GM15510 (cell line): Measurements from ENCODE around the gene OR4C12.
"Not testable (repeated sequence)": the region's sequence is repeated elsewhere in the genome, so short reads cannot be mapped to it uniquely, and the experiment has no call there.

Experiments
- POLR2A ChIP-seq: IDR thresholded peaks from 3 replicates; pipeline ENCODE4 v1.6.1; 2011; ENCODE audit warnings: borderline replicate concordance; ENCODE audit not compliant: insufficient read length; ENCODE audit errors: extremely low read depth

The OR4C12 gene

GRCh38 chr11:49982435-49982834 is at the start of gene OR4C12:
Gene OR4C12 (minus strand): TSS chr11:49982535. CDS start chr11:49982501, 34 bp downstream.
- not testable (repeated sequence) for TF ChIP-seq POLR2A

DNA sequence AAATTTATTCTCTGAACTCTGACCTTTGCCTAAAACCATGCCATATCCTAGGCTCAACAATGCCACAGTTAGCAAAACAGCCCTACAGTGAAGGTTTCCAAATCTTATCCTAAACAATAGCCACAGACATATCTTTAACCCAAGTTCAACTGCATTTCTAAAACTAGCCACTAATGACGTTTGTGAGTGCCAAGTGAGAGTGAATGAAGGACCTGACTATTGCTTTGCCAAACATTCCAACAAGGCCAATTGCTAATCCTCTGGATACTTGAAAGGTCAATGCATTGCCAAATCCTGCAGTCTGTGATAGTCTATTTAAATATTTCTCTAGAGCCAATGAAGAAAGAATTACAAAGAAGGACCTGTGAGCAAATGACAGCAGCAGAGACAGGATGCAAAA is 47.9 kb upstream of the OR4C12 start:
- TF ChIP-seq POLR2A, result no peak

DNA sequence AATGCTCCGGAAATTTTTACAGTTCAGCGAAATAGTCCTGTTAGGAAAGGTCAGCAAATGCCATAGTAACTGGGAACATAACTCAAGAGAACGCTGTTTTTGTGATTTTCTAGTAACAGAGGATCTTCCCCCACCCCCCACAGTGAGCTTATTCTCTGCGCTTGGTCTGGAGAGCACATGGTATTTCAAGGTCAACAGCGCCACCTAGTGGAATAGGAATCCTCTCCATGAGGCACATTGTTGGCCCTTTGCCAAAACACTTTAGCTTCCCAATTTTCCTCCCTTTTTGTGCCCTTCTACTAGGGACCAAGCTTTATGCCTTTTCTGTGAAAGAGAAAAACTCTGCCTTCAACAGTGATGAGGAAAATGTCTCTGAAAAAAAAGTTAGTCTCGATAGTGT is 13.2 kb upstream of the OR4C12 start:
- TF ChIP-seq POLR2A, result no peak

DNA sequence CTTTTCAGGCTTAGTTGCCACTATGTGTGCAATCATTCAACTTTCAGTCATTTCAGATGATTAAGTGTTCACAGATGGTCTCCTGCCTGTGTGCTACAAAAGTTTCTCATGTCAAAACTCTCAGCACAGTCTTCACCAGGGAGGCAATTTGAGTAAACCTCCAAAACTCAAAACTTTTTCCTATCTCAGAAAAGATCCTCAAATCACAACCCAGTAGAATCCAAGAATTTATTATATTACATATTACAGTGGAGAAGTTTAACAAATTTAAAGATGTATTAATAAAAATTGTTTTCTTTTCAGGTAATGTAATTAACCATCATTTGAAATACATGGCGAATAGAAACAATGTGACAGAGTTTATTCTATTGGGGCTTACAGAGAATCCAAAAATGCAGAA is 30.2 kb downstream of the OR4C12 start, which contains the start of gene OR4C13:
OR4C13 (plus strand) TSS at position 301 of the 400 bp plus-strand sequence; CDS start at position 333, 32 bp downstream.
- no peak for TF ChIP-seq POLR2A
